Heart left ventricle (tissue), 16 donors: Measurements from ENCODE around the gene VAPA. TPM values are rescaled to one million over a fixed set of nuclear protein-coding genes. Genes with fewer than 3 reads are reported as not detected.
A peak's percentile ranks its signal among the peaks of the same experiment; 100 is the strongest.

Source experiments
- ATAC-seq, 4 donors: fragments of 200-7000 bp; cut with Tn5 transposase; one replicate each; pipeline ENCODE4 v1.9.1; 2020 to 2022; ENCODE audit warnings: moderate library complexity in 4 of 4, mild to moderate bottlenecking in 3 of 4, moderate number of reproducible peaks in 1 of 4
- DNase-seq, 5 donors: peaks; one replicate each; pipeline ENCODE4 v3.0.0-alpha.2; 2020
- H3K27ac ChIP-seq, 12 donors: fragments of 200-600 bp; sonication (generic) in 4 of 12; one replicate each; pipeline versions ENCODE4 v1.5.0 to v1.8.0; 2016 to 2022; ENCODE audit warnings: mild to moderate bottlenecking in 2 of 12
- H3K27me3 ChIP-seq, 9 donors: fragments of 200-600 bp; sonication (generic) in 2 of 9; one replicate each; pipeline versions ENCODE4 v1.5.1 to v1.8.0; 2016 to 2022; ENCODE audit warnings: mild to moderate bottlenecking in 3 of 9
- H3K36me3 ChIP-seq, 9 donors: fragments of 200-600 bp; sonication (generic) in 2 of 9; one replicate each; pipeline versions ENCODE4 v1.5.0 to v1.8.0; 2018 to 2022; ENCODE audit warnings: mild to moderate bottlenecking in 2 of 9
- H3K4me1 ChIP-seq, 12 donors: fragments of 200-600 bp; sonication (generic) in 4 of 12; one replicate each; pipeline versions ENCODE4 v1.5.0 to v1.8.0; 2016 to 2022; ENCODE audit warnings: mild to moderate bottlenecking in 3 of 12
- H3K4me3 ChIP-seq, 12 donors: fragments of 200-600 bp; sonication (generic) in 4 of 12; one replicate each; pipeline versions ENCODE4 v1.5.0 to v1.8.0; 2017 to 2022; ENCODE audit warnings: mild to moderate bottlenecking in 9 of 12, moderate library complexity in 4 of 12
- H3K9me3 ChIP-seq, 12 donors: fragments of 200-600 bp; sonication (generic) in 4 of 12; one replicate each; pipeline versions ENCODE4 v1.5.0 to v1.8.0; 2016 to 2022; ENCODE audit warnings: mild to moderate bottlenecking in 1 of 12
- CTCF ChIP-seq, 12 donors: fragments of 200-600 bp; sonication (generic) in 4 of 12; IDR thresholded peaks; one replicate each; pipeline versions ENCODE4 v1.5.0 to v1.8.0; 2018 to 2022; ENCODE audit warnings: antibody characterized with exemption in 12 of 12, mild to moderate bottlenecking in 5 of 12
- POLR2A ChIP-seq, 2 donors: fragments of 450-650 bp; IDR thresholded peaks; one replicate each; pipeline ENCODE4 v1.6.1; 2017; ENCODE audit warnings: antibody characterized with exemption in 2 of 2, mild to moderate bottlenecking in 2 of 2, moderate library complexity in 2 of 2
- WGBS, 4 donors: extraction: QIAGEN DNeasy Blood & Tissue Kit in 2 of 4; methylation state at CpG; one replicate each; pipeline versions ENCODE4 v1.1.5 to v1.1.7; 2013 to 2018; 5-methylcytosine and 5-hydroxymethylcytosine counted together
- intact Hi-C, 10 donors: fragments of 100-400 bp; cut with DNase I; formaldehyde crosslinking; loops; one replicate each; pipeline versions ENCODE4 v1.11.1 to v1.14.2; 2022
- polyA plus RNA-seq, 2 donors: library from polyadenylated mRNA; stranded (reverse); fragments of 200-250 nt; gene quantifications; one replicate each; pipeline ENCODE4 v1.2.3, GENCODE V29; 2013
- total RNA-seq, 9 donors: library from RNA; depleted of rRNA in 2 of 9; stranded (reverse); fragments of >200 nt in 2 of 9; fragmentation: NEBNext Ultra II Directional in 3 of 9; extraction: Animal tissue kit (Norgen Biotek cat#: 25700) in 3 of 9; gene quantifications; one replicate each; pipeline versions ENCODE4 v1.1.0 to v1.2.4, GENCODE V29; 2016 to 2023
- donor health status: ischemic (EF 13 %, LVEDD 7.1; RV severe dilation, severe dysfunction).
- donor health status: healthy with polysubstance abuse.
- donor health status: DM: no; HTN: yes; CAD: no.
- donor health status: DM: no; HTN: no; CAD: no.
- donor health status: ischemic (EF 25% LVEDD 6.9; RV normal size, moderate dysfunction).
- donor health status: ischemic (EF 25% LVEDD 5.7; RV mildly dilated, moderate dysfunction).
- donor health status: healthy.
- donor health status: DM: yes; HTN: yes; CAD: no.
- donor health status: ischemic (EF 35%, LVEDD 5.7; RV mildly dilated, moderate dysfunction).
- donor health status: nonischemic (EF 11% LVEDD 7.7; RV severe dilation, severe dysfunction).
- donor health status: DM: yes; HTN: yes; CAD: no.
- donor health status: PGD.
- donor health status: ischemic (EF 29% LVEDD 5.4; RV normal size, mild dysfunction).
- donor health status: nonischemic (EF 23%, LVEDD 6.1; RV moderate dilation, normal function).

Gene VAPA
- total and polyA plus RNA-seq, 11 donors, result 107 to 289 (median 201) TPM

- no peak overlapping the region for H3K4me3 ChIP-seq
- TF ChIP-seq CTCF (IDR thresholded peaks at IDR 0.05) (no peak), POLR2A (IDR thresholded peaks at IDR 0.05) (no peak)
- intact Hi-C loops, result no loop called here
- ATAC-seq (no peak), DNase-seq (no peak)
- H3K9me3 ChIP-seq, result peaks cover 0 to 16% (median 8%) of the 10 kb centered on the region in 12 donors
- H3K27ac ChIP-seq, result no peak overlapping the region
- H3K36me3 ChIP-seq, result no peaks in the 10 kb centered on the region
- H3K27me3 ChIP-seq, result no peaks in the 10 kb centered on the region
- peaks cover 0 to 16% (median 0%) of the 10 kb centered on the region in 12 donors for H3K4me1 ChIP-seq
- 89 to 95% (median 92%) methylated on average over 4 of the region's 4 CpGs for WGBS, 4 donors
These were observed 46.7 kb upstream of the VAPA start for GRCh38 chr18:9867071-9867594.

GRCh38 chr18:9868857-9869714, 44.7 kb upstream of the VAPA start:
- TF ChIP-seq CTCF (IDR thresholded peaks at IDR 0.05), result no peak
- TF ChIP-seq POLR2A (IDR thresholded peaks at IDR 0.05), result no peak

GRCh38 chr18:9869715-9870430, 43.9 kb upstream of the VAPA start:
- Histone ChIP-seq H3K27me3 (no peaks in the 10 kb centered on the region), H3K27ac (no peak overlapping the region), H3K36me3 (no peaks in the 10 kb centered on the region), H3K4me1 (peaks cover 0 to 16% (median 0%) of the 10 kb centered on the region in 12 donors), H3K9me3 (peaks cover 0 to 16% (median 8%) of the 10 kb centered on the region in 12 donors), H3K4me3 (no peak overlapping the region)
- no peak for DNase-seq
- WGBS, 4 donors, result 67 to 76% (median 69%) methylated on average over 9 of the region's 9 CpGs
- intact Hi-C loops, result loop anchor here in 1 of 10 donors (5.0 kb wide), 1 partner anchor 37 kb away; no protein-coding TSS in a partner anchor
- ATAC-seq, result peak in 1 of 4 donors; percentile 52
- TF ChIP-seq CTCF (IDR thresholded peaks at IDR 0.05) (no peak), POLR2A (IDR thresholded peaks at IDR 0.05) (no peak)

More at GRCh38 chr18:9868857-9869714, 44.7 kb upstream of the VAPA start:
- WGBS, 4 donors, result 67 to 70% (median 69%) methylated on average over 6 of the region's 6 CpGs
- Histone ChIP-seq H3K9me3 (peaks cover 0 to 16% (median 8%) of the 10 kb centered on the region in 12 donors), H3K4me1 (peaks cover 0 to 16% (median 0%) of the 10 kb centered on the region in 12 donors), H3K27me3 (no peaks in the 10 kb centered on the region), H3K4me3 (no peak overlapping the region), H3K36me3 (no peaks in the 10 kb centered on the region), H3K27ac (no peak overlapping the region)
- no peak for ATAC-seq
- DNase-seq, result no peak
- intact Hi-C loops, result no loop called here
